ENCODE data around the gene KL. TPM values are rescaled to one million over a fixed set of nuclear protein-coding genes. Genes with fewer than 3 reads are reported as not detected.

KL gene
- total RNA-seq, 1 experiment from 2014 or later, result not detected

GRCh38 chr13:33000365-33000764 is 15.9 kb upstream of the KL start:
- BruUV-seq (replicated peaks), result no TSS peak
- TF ChIP-seq CTCF (IDR thresholded peaks at IDR 0.05; ENCODE audit: unreplicated experiment), result no peak
- Mint-ChIP-seq H3K4me1 (ENCODE audit: insufficient read depth, unreplicated experiment) (no peaks in the 10 kb centered on the region), H3K27me3 (ENCODE audit: insufficient read depth, unreplicated experiment) (no peaks in the 10 kb centered on the region), H3K9me3 (ENCODE audit: unreplicated experiment) (no peaks in the 10 kb centered on the region), H3K36me3 (ENCODE audit: insufficient read depth, unreplicated experiment) (no peaks in the 10 kb centered on the region), H3K4me3 (ENCODE audit: unreplicated experiment) (no peak overlapping the region), H3K27ac (ENCODE audit: low read depth, unreplicated experiment) (no peak overlapping the region)
- POLR2A ChIA-PET, result no interaction called here
- intact Hi-C loops (cut with micrococcal nuclease), result no loop called here
- no peak for DNase-seq (ENCODE audit: unreplicated experiment)
- CTCF ChIA-PET, result interaction anchor here (0.7 kb wide), 1 partner anchor 73 kb away, joined by 3 read pairs; no protein-coding TSS in a partner anchor

- Mint-ChIP-seq H3K27ac (ENCODE audit: low read depth, unreplicated experiment) (no peak overlapping the region), H3K4me3 (ENCODE audit: unreplicated experiment) (no peak overlapping the region), H3K36me3 (ENCODE audit: insufficient read depth, unreplicated experiment) (no peaks in the 10 kb centered on the region), H3K4me1 (ENCODE audit: insufficient read depth, unreplicated experiment) (no peaks in the 10 kb centered on the region), H3K9me3 (ENCODE audit: unreplicated experiment) (peaks cover 14% of the 10 kb centered on the region), H3K27me3 (ENCODE audit: insufficient read depth, unreplicated experiment) (no peaks in the 10 kb centered on the region)
- TF ChIP-seq CTCF (IDR thresholded peaks at IDR 0.05; ENCODE audit: unreplicated experiment), result no peak
- BruUV-seq (replicated peaks), result no TSS peak
- no peak for DNase-seq (ENCODE audit: unreplicated experiment)
- POLR2A ChIA-PET, result no interaction called here
- CTCF ChIA-PET, result interaction anchor here (0.7 kb wide), 1 partner anchor 1625 kb away, joined by 3 read pairs; no protein-coding TSS in a partner anchor
- intact Hi-C loops (cut with micrococcal nuclease), result no loop called here
Measured at GRCh38 chr13:33003458-33004019, 12.7 kb upstream of the KL start.

DNA sequence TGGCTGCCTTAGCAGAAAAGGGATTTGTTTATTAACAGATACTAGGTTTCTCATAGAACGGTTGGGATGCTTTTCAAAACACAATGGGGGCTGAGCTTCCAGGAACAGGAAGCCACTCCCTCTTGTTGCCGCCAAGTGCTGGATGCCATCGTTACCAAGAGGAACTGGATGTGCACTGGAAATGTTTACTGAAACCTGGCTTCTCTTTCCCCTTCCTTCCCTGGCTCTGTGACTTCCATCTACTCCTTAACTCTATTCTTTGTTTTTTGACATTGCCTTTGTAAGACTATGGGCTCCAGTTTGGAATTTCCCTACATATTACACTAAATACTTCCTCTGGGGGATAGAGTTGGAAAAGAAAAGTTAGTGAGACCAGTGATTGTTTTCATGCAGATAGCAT is 11.7 kb upstream of the KL start:
- TF ChIP-seq CTCF (IDR thresholded peaks at IDR 0.05; ENCODE audit: unreplicated experiment), result no peak
- no TSS peak for BruUV-seq (replicated peaks)
- intact Hi-C loops (cut with micrococcal nuclease), result no loop called here
- no peaks in the 10 kb centered on the region for H3K4me1 Mint-ChIP-seq (ENCODE audit: insufficient read depth, unreplicated experiment)
- H3K27me3 Mint-ChIP-seq (ENCODE audit: insufficient read depth, unreplicated experiment), result no peaks in the 10 kb centered on the region
- H3K4me3 Mint-ChIP-seq (ENCODE audit: unreplicated experiment), result no peak overlapping the region
- no peaks in the 10 kb centered on the region for H3K36me3 Mint-ChIP-seq (ENCODE audit: insufficient read depth, unreplicated experiment)
- H3K27ac Mint-ChIP-seq (ENCODE audit: low read depth, unreplicated experiment), result no peak overlapping the region
- ChIA-PET POLR2A (no interaction called here), CTCF (interaction anchor here (0.7 kb wide), 1 partner anchor 107 kb away, joined by 3 read pairs; no protein-coding TSS in a partner anchor)
- peaks cover 24% of the 10 kb centered on the region for H3K9me3 Mint-ChIP-seq (ENCODE audit: unreplicated experiment)
- DNase-seq (ENCODE audit: unreplicated experiment), result no peak

- ChIA-PET POLR2A (no interaction called here), CTCF (no interaction called here)
- Mint-ChIP-seq H3K4me1 (ENCODE audit: insufficient read depth, unreplicated experiment) (no peaks in the 10 kb centered on the region), H3K36me3 (ENCODE audit: insufficient read depth, unreplicated experiment) (no peaks in the 10 kb centered on the region), H3K9me3 (ENCODE audit: unreplicated experiment) (peaks cover 30% of the 10 kb centered on the region), H3K27ac (ENCODE audit: low read depth, unreplicated experiment) (no peak overlapping the region), H3K4me3 (ENCODE audit: unreplicated experiment) (no peak overlapping the region), H3K27me3 (ENCODE audit: insufficient read depth, unreplicated experiment) (no peaks in the 10 kb centered on the region)
- TF ChIP-seq CTCF (IDR thresholded peaks at IDR 0.05; ENCODE audit: unreplicated experiment), result no peak
- BruUV-seq (replicated peaks), result no TSS peak
- intact Hi-C loops (cut with micrococcal nuclease), result no loop called here
- no peak for DNase-seq (ENCODE audit: unreplicated experiment)
Measured at GRCh38 chr13:33006134-33006533, 10.1 kb upstream of the KL start.

Data from MCF 10A (cell line).